NB4 (cell line): Measurements from ENCODE around the gene OR2AG2.

Source experiments
- DNase-seq: peaks from one replicate; pipeline ENCODE4 v3.0.0; 2010; ENCODE audit warnings: low read depth
- H3K4me3 ChIP-seq: one replicate; pipeline ENCODE4 v1.5.1; 2011; ENCODE audit warnings: mild to moderate bottlenecking, low read depth, low read length, moderate library complexity
- CTCF ChIP-seq: IDR thresholded peaks from one replicate; pipeline ENCODE4 v1.5.1; 2012; ENCODE audit warnings: low read depth, low read length
- MAX ChIP-seq: IDR thresholded peaks from 2 replicates; pipeline ENCODE4 v1.6.1; 2011; ENCODE audit warnings: low read depth, low read length
- MYC ChIP-seq: IDR thresholded peaks from 2 replicates; pipeline ENCODE4 v1.6.1; 2011; ENCODE audit warnings: low read depth, low read length
- POLR2A ChIP-seq: IDR thresholded peaks from 2 replicates; pipeline ENCODE4 v1.6.1; 2011; ENCODE audit warnings: mild to moderate bottlenecking; ENCODE audit not compliant: insufficient read length; ENCODE audit errors: extremely low read depth

The OR2AG2 gene

GRCh38 chr11:6799402-6799801, 27.6 kb upstream of the OR2AG2 start, which contains the start of gene OR6A2:
Gene OR6A2, minus strand, starts transcription at chr11:6799689. Its CDS starts 3,981 bp downstream, at chr11:6795708.
- no peak within 1 kb of the TSS for H3K4me3 ChIP-seq
- TF ChIP-seq MAX, result no peak
- no peak for TF ChIP-seq POLR2A
- no peak for TF ChIP-seq CTCF
- no peak for TF ChIP-seq MYC
- no peak for DNase-seq

- H3K4me3 ChIP-seq, result no peak overlapping the region
- DNase-seq, result no peak
- TF ChIP-seq MAX, result no peak
- TF ChIP-seq MYC, result no peak
These were observed 22.9 kb upstream of the OR2AG2 start for GRCh38 chr11:6794639-6795038.

GRCh38 chr11:6790546-6790945, 18.8 kb upstream of the OR2AG2 start:
- no peak for TF ChIP-seq CTCF
- no peak overlapping the region for H3K4me3 ChIP-seq
- DNase-seq, result no peak

GRCh38 chr11:6782720-6783119, 10.9 kb upstream of the OR2AG2 start, which contains the start of gene OR2AG1:
Gene OR2AG1, plus strand, starts transcription at chr11:6783020. Its CDS starts 2,018 bp downstream, at chr11:6785038.
- TF ChIP-seq MAX (no peak), POLR2A (no peak), MYC (no peak), CTCF (no peak)
- H3K4me3 ChIP-seq, result no peak within 1 kb of the TSS
- no peak for DNase-seq

GRCh38 chr11:6780829-6781228, 9.1 kb upstream of the OR2AG2 start:
- no peak overlapping the region for H3K4me3 ChIP-seq
- no peak for DNase-seq
- TF ChIP-seq MAX (no peak), POLR2A (no peak), CTCF (no peak), MYC (no peak)

- H3K4me3 ChIP-seq, result no peak overlapping the region
- TF ChIP-seq POLR2A, result no peak
- TF ChIP-seq MAX, result no peak
- no peak for TF ChIP-seq CTCF
- TF ChIP-seq MYC, result no peak
- DNase-seq, result no peak
These were observed 6.7 kb upstream of the OR2AG2 start for GRCh38 chr11:6778518-6778917.
